Mucosa of descending colon (tissue), 3 donors: ENCODE data around the gene RRAS2. TPM values are rescaled to one million over a fixed set of nuclear protein-coding genes. Genes with fewer than 3 reads are reported as not detected.
"Not testable (repeated sequence)": the region's sequence is repeated elsewhere in the genome, so short reads cannot be mapped to it uniquely, and the experiment has no call there.

ENCODE experiments used
- ATAC-seq: fragments of 200-7000 bp; cut with Tn5 transposase; one replicate; pipeline ENCODE4 v1.9.1; 2020; ENCODE audit warnings: mild to moderate bottlenecking, moderate library complexity
- DNase-seq, 3 donors: peaks; one replicate each; pipeline ENCODE4 v3.0.0-alpha.2; 2020
- H3K36me3 ChIP-seq: fragments of 200-600 bp; one replicate; pipeline ENCODE4 v1.8.0; 2021; ENCODE audit warnings: low read depth, mild to moderate bottlenecking
- H3K4me1 ChIP-seq: fragments of 200-600 bp; one replicate; pipeline ENCODE4 v1.8.0; 2021; ENCODE audit warnings: low read depth, mild to moderate bottlenecking
- H3K4me3 ChIP-seq: fragments of 200-600 bp; one replicate; pipeline ENCODE4 v1.8.0; 2021; ENCODE audit warnings: mild to moderate bottlenecking
- H3K9me3 ChIP-seq: fragments of 200-600 bp; one replicate; pipeline ENCODE4 v1.8.0; 2021; ENCODE audit warnings: mild to moderate bottlenecking
- CTCF ChIP-seq: fragments of 200-600 bp; IDR thresholded peaks from one replicate; pipeline ENCODE4 v1.8.0; 2022; ENCODE audit warnings: antibody characterized with exemption, mild to moderate bottlenecking
- intact Hi-C, 2 donors: fragments of 100-400 bp; cut with DNase I in 1 of 2; cut with micrococcal nuclease in 1 of 2; formaldehyde crosslinking; loops; one replicate each; pipeline versions ENCODE4 v1.11.0 to v1.11.1; 2022; cut with DNase I, micrococcal nuclease
- total RNA-seq, 3 donors: library from RNA; stranded (reverse); fragmentation: NEBNext Ultra II Directional in 2 of 3; extraction: Animal tissue kit (Norgen Biotek cat#: 25700) in 2 of 3; gene quantifications; one replicate each; pipeline versions ENCODE4 v1.2.1 to v1.2.4, GENCODE V29; 2021 to 2023
- donor health status: DM: no; HTN: no; CAD: no; lungs with moderate emphysema.
- donor health status: DM: no; HTN: no; CAD: no.
- donor health status: DM: no; HTN: yes; CAD: no.

RRAS2 gene
- total RNA-seq, 3 donors from 2014 or later: 23.5 to 43.3 (median 27.6) TPM

GRCh38 chr11:14304601-14305000, 54.4 kb downstream of the RRAS2 start:
- no peak for ATAC-seq
- TF ChIP-seq CTCF: no peak
- intact Hi-C loops: loop anchor here (5.0 kb wide), 2 partner anchors 148 to 153 kb away; no protein-coding TSS in a partner anchor
- DNase-seq: no peak
- Histone ChIP-seq H3K4me1 (peaks cover 12% of the 10 kb centered on the region), H3K36me3 (no peaks in the 10 kb centered on the region), H3K9me3 (no peaks in the 10 kb centered on the region), H3K4me3 (no peak overlapping the region)

- TF ChIP-seq CTCF: peak; percentile 49
- intact Hi-C loops: loop anchor here (5.0 kb wide), 2 partner anchors 152 to 157 kb away; no protein-coding TSS in a partner anchor
- H3K9me3 ChIP-seq: no peaks in the 10 kb centered on the region
- ATAC-seq: peak; percentile 94
- H3K36me3 ChIP-seq: no peaks in the 10 kb centered on the region
- no peak overlapping the region for H3K4me3 ChIP-seq
- DNase-seq: peak in 1 of 3 donors; percentile 67
- H3K4me1 ChIP-seq: no peaks in the 10 kb centered on the region
Observed at GRCh38 chr11:14300661-14301304, 58.2 kb downstream of the RRAS2 start.

GRCh38 chr11:14299921-14300320, 59.1 kb downstream of the RRAS2 start:
- peak; percentile 20 for ATAC-seq
- no peaks in the 10 kb centered on the region for H3K4me1 ChIP-seq

GRCh38 chr11:14290422-14290821, 68.6 kb downstream of the RRAS2 start:
- no peaks in the 10 kb centered on the region for H3K9me3 ChIP-seq
- ATAC-seq (no peak), DNase-seq (no peak)
- H3K36me3 ChIP-seq: no peaks in the 10 kb centered on the region
- H3K4me1 ChIP-seq: no peaks in the 10 kb centered on the region
- H3K4me3 ChIP-seq: no peak overlapping the region
- intact Hi-C loops: no loop called here
- TF ChIP-seq CTCF: no peak

More at GRCh38 chr11:14299921-14300320, 59.1 kb downstream of the RRAS2 start:
- Histone ChIP-seq H3K36me3 (no peaks in the 10 kb centered on the region), H3K9me3 (no peaks in the 10 kb centered on the region), H3K4me3 (no peak overlapping the region)
- no peak for TF ChIP-seq CTCF
- DNase-seq: no peak
- intact Hi-C loops: loop anchor here (5.0 kb wide), 2 partner anchors 152 to 157 kb away; no protein-coding TSS in a partner anchor

- no peak overlapping the region for H3K4me3 ChIP-seq
- intact Hi-C loops: no loop called here
- H3K36me3 ChIP-seq: no peaks in the 10 kb centered on the region
- DNase-seq: no peak
- no peaks in the 10 kb centered on the region for H3K9me3 ChIP-seq
- ATAC-seq: peak; percentile 42
- H3K4me1 ChIP-seq: no peaks in the 10 kb centered on the region
- no peak for TF ChIP-seq CTCF
Observed at GRCh38 chr11:14288189-14288935, 70.6 kb downstream of the RRAS2 start.

GRCh38 chr11:14278869-14279268, 80.1 kb downstream of the RRAS2 start:
- H3K4me3 ChIP-seq, DNase-seq, intact Hi-C loops, ATAC-seq, H3K36me3 ChIP-seq, H3K4me1 ChIP-seq, H3K9me3 ChIP-seq: not testable (repeated sequence)
